ENCODE measurements around the gene MYO1G. TPM values are rescaled to one million over a fixed set of nuclear protein-coding genes. Genes with fewer than 3 reads are reported as not detected.
A peak's percentile ranks its signal among the peaks of the same experiment; 100 is the strongest.

The MYO1G gene
- polyA plus RNA-seq, 2 of the 4 experiments (the other 2 are of a cell fraction) = 0.06 TPM; not detected in 1

DNA sequence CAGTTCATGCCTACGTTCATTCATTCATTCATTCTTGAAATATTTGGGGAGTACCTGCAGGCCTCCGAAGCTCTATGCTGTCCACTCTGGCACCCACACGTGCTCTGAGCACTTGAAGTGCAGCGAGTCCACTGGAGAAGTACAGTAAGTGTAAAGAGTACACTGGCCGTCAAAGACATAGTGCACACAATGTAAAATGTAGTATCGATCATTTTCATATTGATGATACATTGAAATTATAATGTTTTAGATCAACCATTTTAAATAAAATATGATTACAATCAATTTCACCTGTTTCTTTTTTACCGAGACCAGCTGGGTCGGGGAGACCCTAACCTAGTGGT is 56.5 kb downstream of the MYO1G start:
- ATAC-seq (peak; percentile 9 to 50; a peak in 3 of 6 replicates), FAIRE-seq (no peak), DNase-seq (ENCODE audit: low read depth in 1 of 2, low spot score in 1 of 2) (no peak)
- no peak for TF ChIP-seq MAX (IDR thresholded peaks at IDR 0.05)
- no peak for TF ChIP-seq EP300 (IDR thresholded peaks at IDR 0.05)
- TF ChIP-seq MAFK (IDR thresholded peaks at IDR 0.05; ENCODE audit: partially characterized antibody) = no peak
- TF ChIP-seq CBX8 (IDR thresholded peaks at IDR 0.05) = no peak
- no peak for TF ChIP-seq ZSCAN20 (CRISPR knock-in tag; IDR thresholded peaks at IDR 0.05)
- no peak for TF ChIP-seq GATA3 (IDR thresholded peaks at IDR 0.05; ENCODE audit: borderline replicate concordance)
- TF ChIP-seq CBX2 (IDR thresholded peaks at IDR 0.05; ENCODE audit: borderline replicate concordance, low read depth) = no peak
- TF ChIP-seq KDM1A (IDR thresholded peaks at IDR 0.05; ENCODE audit: low read depth) = no peak
- no peak for TF ChIP-seq EHMT2 (IDR thresholded peaks at IDR 0.05; ENCODE audit: low read depth)
- TF ChIP-seq RNF2 (IDR thresholded peaks at IDR 0.05; ENCODE audit: borderline replicate concordance, low read depth) = no peak
- no peak for TF ChIP-seq KDM5A (IDR thresholded peaks at IDR 0.05)
- no peak for TF ChIP-seq BHLHE40 (IDR thresholded peaks at IDR 0.05; ENCODE audit: low read depth, low read length)
- TF ChIP-seq HDAC2 (IDR thresholded peaks at IDR 0.05) = no peak
- TF ChIP-seq NFE2L2 (conservative IDR thresholded peaks at IDR 0.05; ENCODE audit: low read length) = no peak
- no peak for TF ChIP-seq HOXB5 (CRISPR knock-in tag; IDR thresholded peaks at IDR 0.05)
- no peak for TF ChIP-seq ZC3H11A (IDR thresholded peaks at IDR 0.05)
- 40% methylated on average over 8 of the region's 8 CpGs for WGBS (ENCODE audit: missing lambda C conversion rate)
- no peaks in the 10 kb centered on the region for H3K4me1 ChIP-seq
- H3K4me3 ChIP-seq = no peak overlapping the region
- H3K27ac ChIP-seq = no peak overlapping the region
- CTCF ChIA-PET = interaction anchor here (0.8 to 2.3 kb wide), 20 partner anchors 9 to 713 kb away, joined by 3 to 12 read pairs (median 3); no protein-coding TSS in a partner anchor
- H3K9me3 ChIP-seq = no peaks in the 10 kb centered on the region
- H3K4me2 ChIP-seq = peak overlapping the region; percentile 46; the same call in 2 of the 3 replicates
- POLR2A ChIA-PET = no interaction called here

DNA sequence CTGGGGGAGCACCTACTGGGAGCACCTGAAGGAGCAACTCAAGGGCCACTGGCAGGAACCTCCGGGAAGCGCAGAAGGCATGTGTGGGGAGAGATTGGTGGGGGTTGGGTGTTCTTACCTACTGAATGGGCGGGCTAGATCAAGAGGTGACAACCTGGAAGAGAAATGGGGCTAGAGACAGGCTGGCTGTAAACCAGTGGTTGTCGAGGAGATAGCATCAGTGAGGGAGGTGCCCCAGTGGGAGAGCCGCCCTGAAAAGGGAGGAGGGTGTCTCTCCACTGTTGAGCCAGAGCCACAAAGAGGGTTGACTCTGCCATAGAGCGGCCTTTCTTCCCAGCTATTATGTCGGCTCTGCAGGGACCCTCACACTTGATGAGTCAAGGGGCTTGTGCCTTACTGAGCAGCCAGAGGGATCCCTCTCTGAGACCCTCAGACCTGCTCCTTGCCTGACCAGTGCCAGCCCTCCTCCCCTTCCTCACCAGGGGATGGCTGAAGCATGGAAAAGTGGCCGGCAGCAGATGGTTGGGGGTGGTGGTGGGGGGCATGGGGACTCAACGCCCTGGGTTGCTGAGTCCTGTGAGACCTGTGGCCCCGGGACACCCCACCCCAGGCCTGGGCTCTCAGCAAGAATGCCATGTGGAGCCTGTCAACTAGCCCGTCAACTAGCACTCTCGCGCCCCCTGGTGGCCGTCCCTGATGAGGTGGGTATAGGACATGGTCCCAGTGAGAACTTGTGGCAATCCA is 57.0 kb downstream of the MYO1G start:
- Histone ChIP-seq H3K4me1 (no peaks in the 10 kb centered on the region), H3K4me3 (no peak overlapping the region), H3K4me2 (peak overlapping the region; percentile 46), H3K9me3 (no peaks in the 10 kb centered on the region), H3K27ac (peak overlapping the region; percentile 31 to 46; a peak in 2 of 6 replicates)
- peak; percentile 97 to 98 for ATAC-seq
- DNase-seq (ENCODE audit: low read depth in 1 of 2, low spot score in 1 of 2) = peak; percentile 47 to 70
- POLR2A ChIA-PET = no interaction called here
- FAIRE-seq = no peak
- CTCF ChIA-PET = interaction anchor here (0.6 to 2.3 kb wide), 24 partner anchors 8 to 712 kb away, joined by 3 to 12 read pairs (median 3); partner anchors contain the start of gene H2AZ2
- 43% methylated on average over 11 of the region's 14 CpGs for WGBS (ENCODE audit: missing lambda C conversion rate)
- TF ChIP-seq NR3C1 (IDR thresholded peaks at IDR 0.05) = no peak
- TF ChIP-seq, protein P1, sequence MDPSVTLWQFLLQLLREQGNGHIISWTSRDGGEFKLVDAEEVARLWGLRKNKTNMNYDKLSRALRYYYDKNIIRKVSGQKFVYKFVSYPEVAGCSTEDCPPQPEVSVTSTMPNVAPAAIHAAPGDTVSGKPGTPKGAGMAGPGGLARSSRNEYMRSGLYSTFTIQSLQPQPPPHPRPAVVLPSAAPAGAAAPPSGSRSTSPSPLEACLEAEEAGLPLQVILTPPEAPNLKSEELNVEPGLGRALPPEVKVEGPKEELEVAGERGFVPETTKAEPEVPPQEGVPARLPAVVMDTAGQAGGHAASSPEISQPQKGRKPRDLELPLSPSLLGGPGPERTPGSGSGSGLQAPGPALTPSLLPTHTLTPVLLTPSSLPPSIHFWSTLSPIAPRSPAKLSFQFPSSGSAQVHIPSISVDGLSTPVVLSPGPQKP (IDR thresholded peaks at IDR 0.05; ENCODE audit: low read depth, low read length) = no peak
- TF ChIP-seq GATA3 (IDR thresholded peaks at IDR 0.05; ENCODE audit: borderline replicate concordance) = no peak
- TF ChIP-seq HEYL (CRISPR knock-in tag; IDR thresholded peaks at IDR 0.05) = no peak
- no peak for TF ChIP-seq MAFK (IDR thresholded peaks at IDR 0.05; ENCODE audit: partially characterized antibody)
- TF ChIP-seq BCL3 (IDR thresholded peaks at IDR 0.05) = no peak
- TF ChIP-seq HOXB5 (CRISPR knock-in tag; IDR thresholded peaks at IDR 0.05) = no peak
- no peak for TF ChIP-seq ESRRA (IDR thresholded peaks at IDR 0.05; ENCODE audit: borderline replicate concordance, low read length)
- TF ChIP-seq E2F6 (IDR thresholded peaks at IDR 0.05; ENCODE audit: borderline replicate concordance, low read depth) = no peak
- TF ChIP-seq CHD2 (IDR thresholded peaks at IDR 0.05; ENCODE audit: low read length, partially characterized antibody) = no peak
- TF ChIP-seq, protein P2, sequence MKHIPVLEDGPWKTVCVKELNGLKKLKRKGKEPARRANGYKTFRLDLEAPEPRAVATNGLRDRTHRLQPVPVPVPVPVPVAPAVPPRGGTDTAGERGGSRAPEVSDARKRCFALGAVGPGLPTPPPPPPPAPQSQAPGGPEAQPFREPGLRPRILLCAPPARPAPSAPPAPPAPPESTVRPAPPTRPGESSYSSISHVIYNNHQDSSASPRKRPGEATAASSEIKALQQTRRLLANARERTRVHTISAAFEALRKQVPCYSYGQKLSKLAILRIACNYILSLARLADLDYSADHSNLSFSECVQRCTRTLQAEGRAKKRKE (CRISPR knock-in tag; IDR thresholded peaks at IDR 0.05; ENCODE audit: low read depth) = no peak
- no peak for TF ChIP-seq HMGXB4 (CRISPR knock-in tag; IDR thresholded peaks at IDR 0.05; ENCODE audit: borderline replicate concordance)
- no peak for TF ChIP-seq TFCP2L1 (CRISPR knock-in tag; IDR thresholded peaks at IDR 0.05)
- no peak for TF ChIP-seq CBX8 (IDR thresholded peaks at IDR 0.05)
- no peak for TF ChIP-seq ZFP36 (IDR thresholded peaks at IDR 0.05; ENCODE audit: borderline replicate concordance, partially characterized antibody)
- TF ChIP-seq RNF2 (IDR thresholded peaks at IDR 0.05; ENCODE audit: borderline replicate concordance, low read depth) = no peak
- TF ChIP-seq PHF8 (IDR thresholded peaks at IDR 0.05; ENCODE audit: borderline replicate concordance, low read depth) = no peak
- peak; percentile 78 to 83 for TF ChIP-seq RAD21 (conservative IDR thresholded peaks at IDR 0.05 in 1 of 2, IDR thresholded peaks at IDR 0.05 in 1 of 2)
- peak; percentile 83 for TF ChIP-seq SMC3 (IDR thresholded peaks at IDR 0.05)
- no peak for TF ChIP-seq RFX5 (IDR thresholded peaks at IDR 0.05)
- no peak for TF ChIP-seq RCOR1 (IDR thresholded peaks at IDR 0.05; ENCODE audit: low read depth, low read length)

All from A549 (cell line).